ENCODE measurements around the gene CLEC7A. TPM values are rescaled to one million over a fixed set of nuclear protein-coding genes. Genes with fewer than 3 reads are reported as not detected.

The CLEC7A gene
- total RNA-seq, 1 experiment from 2014 or later, result not detected

GRCh38 chr12:10160617-10161385, 30.8 kb upstream of the CLEC7A start:
- POLR2A ChIA-PET, result no interaction called here
- H3K9me3 Mint-ChIP-seq (ENCODE audit: unreplicated experiment), result no peaks in the 10 kb centered on the region

GRCh38 chr12:10159280-10159679, 29.3 kb upstream of the CLEC7A start:
- Mint-ChIP-seq H3K27ac (ENCODE audit: unreplicated experiment) (no peak overlapping the region), H3K27me3 (ENCODE audit: insufficient read depth, unreplicated experiment) (no peaks in the 10 kb centered on the region), H3K4me1 (ENCODE audit: low read depth, unreplicated experiment) (no peaks in the 10 kb centered on the region), H3K4me3 (ENCODE audit: unreplicated experiment) (no peak overlapping the region), H3K9me3 (ENCODE audit: unreplicated experiment) (no peaks in the 10 kb centered on the region), H3K36me3 (ENCODE audit: insufficient read depth, unreplicated experiment) (peaks cover 62% of the 10 kb centered on the region)
- DNase-seq, result no peak
- Histone ChIP-seq H3K36me3 (ENCODE audit: control insufficient read depth, insufficient read depth, low read length) (no peaks in the 10 kb centered on the region), H3K27me3 (replicated peaks; ENCODE audit: control insufficient read depth, insufficient read depth, low read length) (no peaks in the 10 kb centered on the region), H3K4me3 (ENCODE audit: low read depth, low read length) (no peak overlapping the region), H3K4me1 (peaks cover 9% of the 10 kb centered on the region; the same call in 1 of the 2 replicates), H3K9me3 (no peaks in the 10 kb centered on the region; the same call in 1 of the 2 replicates)
- no peak for TF ChIP-seq CTCF (IDR thresholded peaks at IDR 0.05; ENCODE audit: insufficient read depth in 1 of 2, low read depth in 1 of 2, low read length in 1 of 2, severe bottlenecking in 1 of 2, unreplicated experiment in 1 of 2)
- ChIA-PET CTCF (interaction anchor here (0.6 to 1.6 kb wide), 3 partner anchors 8 to 30 kb away, joined by 3 to 7 read pairs (median 3); no protein-coding TSS in a partner anchor), POLR2A (no interaction called here)
- intact Hi-C loops (cut with micrococcal nuclease; ENCODE audit: unreplicated experiment), result no loop called here
- BruUV-seq (replicated peaks), result no TSS peak

More at GRCh38 chr12:10160617-10161385, 30.8 kb upstream of the CLEC7A start:
- Mint-ChIP-seq H3K27me3 (ENCODE audit: insufficient read depth, unreplicated experiment) (no peaks in the 10 kb centered on the region), H3K27ac (ENCODE audit: unreplicated experiment) (peak overlapping the region; percentile 9), H3K4me3 (ENCODE audit: unreplicated experiment) (no peak overlapping the region), H3K36me3 (ENCODE audit: insufficient read depth, unreplicated experiment) (peaks cover 68% of the 10 kb centered on the region), H3K4me1 (ENCODE audit: low read depth, unreplicated experiment) (peaks cover 6% of the 10 kb centered on the region)
- Histone ChIP-seq H3K9me3 (no peaks in the 10 kb centered on the region; the same call in 1 of the 2 replicates), H3K4me1 (peaks cover 20% of the 10 kb centered on the region), H3K4me3 (ENCODE audit: low read depth, low read length) (no peak overlapping the region), H3K27me3 (replicated peaks; ENCODE audit: control insufficient read depth, insufficient read depth, low read length) (no peaks in the 10 kb centered on the region), H3K36me3 (ENCODE audit: control insufficient read depth, insufficient read depth, low read length) (no peaks in the 10 kb centered on the region)
- BruUV-seq (replicated peaks), result no TSS peak
- TF ChIP-seq CTCF (IDR thresholded peaks at IDR 0.05; ENCODE audit: insufficient read depth in 1 of 2, low read depth in 1 of 2, low read length in 1 of 2, severe bottlenecking in 1 of 2, unreplicated experiment in 1 of 2), result no peak
- DNase-seq, result no peak
- CTCF ChIA-PET, result interaction anchor here (1.6 kb wide), 1 partner anchor 15 kb away, joined by 7 read pairs; no protein-coding TSS in a partner anchor
- intact Hi-C loops (cut with micrococcal nuclease; ENCODE audit: unreplicated experiment), result no loop called here

GRCh38 chr12:10158406-10158805, 28.4 kb upstream of the CLEC7A start:
- H3K27me3 ChIP-seq (replicated peaks; ENCODE audit: control insufficient read depth, insufficient read depth, low read length), result no peaks in the 10 kb centered on the region
- no peak overlapping the region for H3K4me3 Mint-ChIP-seq (ENCODE audit: unreplicated experiment)
- no peak overlapping the region for H3K4me3 ChIP-seq (ENCODE audit: low read depth, low read length)
- H3K36me3 ChIP-seq (ENCODE audit: control insufficient read depth, insufficient read depth, low read length), result no peaks in the 10 kb centered on the region
- H3K4me1 ChIP-seq, result peaks cover 9% of the 10 kb centered on the region; the same call in 1 of the 2 replicates
- H3K36me3 Mint-ChIP-seq (ENCODE audit: insufficient read depth, unreplicated experiment), result peaks cover 65% of the 10 kb centered on the region
- no peak for DNase-seq
- POLR2A ChIA-PET, result no interaction called here
- CTCF ChIA-PET, result interaction anchor here (0.6 kb wide), 1 partner anchor 9 kb away, joined by 3 read pairs; no protein-coding TSS in a partner anchor
- H3K4me1 Mint-ChIP-seq (ENCODE audit: low read depth, unreplicated experiment), result peaks cover 6% of the 10 kb centered on the region
- no TSS peak for BruUV-seq (replicated peaks)
- H3K27ac Mint-ChIP-seq (ENCODE audit: unreplicated experiment), result no peak overlapping the region
- intact Hi-C loops (cut with micrococcal nuclease; ENCODE audit: unreplicated experiment), result no loop called here
- TF ChIP-seq CTCF (IDR thresholded peaks at IDR 0.05; ENCODE audit: insufficient read depth in 1 of 2, low read depth in 1 of 2, low read length in 1 of 2, severe bottlenecking in 1 of 2, unreplicated experiment in 1 of 2), result no peak
- H3K9me3 ChIP-seq, result no peaks in the 10 kb centered on the region; the same call in 1 of the 2 replicates
- H3K9me3 Mint-ChIP-seq (ENCODE audit: unreplicated experiment), result no peaks in the 10 kb centered on the region
- no peaks in the 10 kb centered on the region for H3K27me3 Mint-ChIP-seq (ENCODE audit: insufficient read depth, unreplicated experiment)

All from Caco-2 (cell line).